Ectodermal cell (in vitro differentiated cells): ENCODE measurements around the gene SIK3.

ENCODE experiments used
- H3K27ac ChIP-seq: 2 replicates; pipeline ENCODE4 v1.7.0; 2013; ENCODE audit warnings: mild to moderate bottlenecking, low read depth, low read length; ENCODE audit not compliant: insufficient read depth, poor library complexity, severe bottlenecking
- H3K27me3 ChIP-seq: 2 replicates; pipeline ENCODE4 v1.7.0; 2013; ENCODE audit warnings: mild to moderate bottlenecking, low read length; ENCODE audit not compliant: insufficient read depth, control insufficient read depth, poor library complexity, severe bottlenecking
- H3K36me3 ChIP-seq: one replicate; pipeline ENCODE4 v1.7.0; 2013; ENCODE audit warnings: low read length; ENCODE audit not compliant: control insufficient read depth, insufficient read depth
- H3K4me1 ChIP-seq: one replicate; pipeline ENCODE4 v1.7.0; 2013; ENCODE audit warnings: low read length; ENCODE audit not compliant: control insufficient read depth, insufficient read depth
- H3K4me3 ChIP-seq: 2 replicates; pipeline ENCODE4 v1.7.0; 2013; ENCODE audit warnings: low read depth, low read length, control low read depth; ENCODE audit not compliant: insufficient read depth
- H3K9me3 ChIP-seq: 2 replicates; pipeline ENCODE4 v1.7.0; 2013; ENCODE audit warnings: mild to moderate bottlenecking, low read length, moderate library complexity; ENCODE audit not compliant: control insufficient read depth
- WGBS, 2 experiments: methylation state at CpG; one replicate each; pipeline ENCODE4 v1.1.7; 2013; ENCODE audit warnings: missing lambda C conversion rate in 2 of 2; 5-methylcytosine and 5-hydroxymethylcytosine counted together

SIK3 gene

DNA sequence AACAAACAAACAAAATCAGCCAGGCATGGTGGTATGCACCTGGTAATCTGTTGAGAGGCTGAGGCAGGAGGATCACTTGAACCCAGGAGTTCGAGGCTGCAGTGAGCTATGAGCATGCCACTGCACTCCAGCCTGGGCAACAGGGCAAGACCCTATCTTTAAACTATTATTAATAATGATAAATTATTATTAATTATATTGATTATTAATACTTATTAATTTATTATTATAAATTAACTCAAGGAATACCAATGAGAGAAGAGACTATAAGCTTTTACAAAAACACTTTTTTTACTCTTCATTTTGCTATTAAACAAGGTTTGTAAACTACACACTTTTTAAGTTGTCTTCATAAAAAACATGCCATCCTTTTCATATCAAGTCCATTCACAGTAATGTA, 163.1 kb downstream of the SIK3 start:
- no peaks in the 10 kb centered on the region for H3K36me3 ChIP-seq
- no peak overlapping the region for H3K27ac ChIP-seq
- 100% methylated on average over 1 of the region's 1 CpG for WGBS, 2 experiments
- H3K4me1 ChIP-seq: no peaks in the 10 kb centered on the region
- no peaks in the 10 kb centered on the region for H3K9me3 ChIP-seq
- no peaks in the 10 kb centered on the region for H3K27me3 ChIP-seq
- no peak overlapping the region for H3K4me3 ChIP-seq

GRCh38 chr11:116933961-116934360, 164.3 kb downstream of the SIK3 start:
- no peak overlapping the region for H3K27ac ChIP-seq
- no peak overlapping the region for H3K4me3 ChIP-seq
- H3K27me3 ChIP-seq: no peaks in the 10 kb centered on the region
- no peaks in the 10 kb centered on the region for H3K9me3 ChIP-seq
- 92 to 95% methylated on average over 1 of the region's 3 CpGs for WGBS, 2 experiments
- no peaks in the 10 kb centered on the region for H3K4me1 ChIP-seq
- no peaks in the 10 kb centered on the region for H3K36me3 ChIP-seq

- H3K27ac ChIP-seq: no peak overlapping the region
- H3K36me3 ChIP-seq: no peaks in the 10 kb centered on the region
- no peak overlapping the region for H3K4me3 ChIP-seq
- no peaks in the 10 kb centered on the region for H3K27me3 ChIP-seq
- H3K4me1 ChIP-seq: no peaks in the 10 kb centered on the region
- H3K9me3 ChIP-seq: no peaks in the 10 kb centered on the region
- WGBS, 2 experiments: 95 to 96% methylated on average over 7 of the region's 7 CpGs
Measured at GRCh38 chr11:116932181-116932580, 166.0 kb downstream of the SIK3 start.

DNA sequence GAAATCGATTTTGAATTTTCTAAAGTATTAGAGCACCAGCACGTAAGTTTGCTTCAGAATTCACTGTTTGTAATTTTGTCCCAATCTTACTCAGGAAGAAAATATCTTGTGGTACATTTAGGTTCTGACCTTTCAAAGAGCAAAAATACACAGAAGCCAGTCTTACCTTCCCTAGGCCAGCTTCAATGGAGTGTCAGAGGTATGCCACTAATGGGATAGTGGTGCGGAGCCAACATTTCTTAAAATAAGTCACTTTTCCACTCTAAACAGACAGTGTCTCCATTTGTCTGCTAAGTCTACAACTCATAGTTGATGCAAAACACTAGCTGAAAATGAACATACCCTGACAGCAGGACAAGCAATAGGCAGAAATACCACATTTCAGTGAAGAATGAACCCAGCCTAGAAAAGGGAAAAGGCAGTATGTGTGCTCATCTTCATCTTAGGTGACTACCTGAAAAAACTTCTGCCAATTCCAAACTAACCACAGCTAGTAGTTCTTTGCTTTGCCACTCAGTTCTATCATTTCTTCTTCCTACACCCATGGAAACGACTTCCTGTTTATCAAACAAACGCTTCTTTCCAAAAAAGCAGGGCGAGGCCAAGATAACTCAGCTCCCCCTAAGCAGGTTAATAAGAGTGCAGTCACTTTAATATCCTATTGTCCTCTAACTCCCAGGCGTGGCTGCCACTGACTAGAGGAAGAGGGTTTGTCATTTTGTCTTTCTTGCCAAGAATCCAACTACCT, 166.8 kb downstream of the SIK3 start:
- Histone ChIP-seq H3K9me3 (no peaks in the 10 kb centered on the region), H3K4me3 (no peak overlapping the region), H3K4me1 (no peaks in the 10 kb centered on the region), H3K27me3 (no peaks in the 10 kb centered on the region), H3K27ac (no peak overlapping the region), H3K36me3 (no peaks in the 10 kb centered on the region)
- 92 to 93% methylated on average over 7 of the region's 7 CpGs for WGBS, 2 experiments

DNA sequence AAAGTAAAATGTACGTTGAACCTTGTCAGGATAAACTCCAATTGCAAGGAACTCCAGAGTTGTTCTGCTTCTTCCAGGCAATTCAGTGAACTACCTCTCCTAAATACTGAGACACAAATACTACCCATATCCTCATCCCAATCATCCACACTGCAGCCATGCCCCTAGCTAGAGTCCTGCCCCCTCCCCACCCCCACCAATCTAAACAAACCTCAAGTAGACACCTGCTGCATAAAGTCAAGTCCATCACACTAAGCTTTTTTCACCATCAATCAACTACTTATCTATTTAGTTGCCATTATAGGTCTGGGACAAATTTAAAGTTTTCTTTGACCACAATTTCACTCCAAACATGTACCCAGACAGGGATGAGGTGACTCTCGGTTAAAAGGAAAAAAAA, 167.6 kb downstream of the SIK3 start:
- no peaks in the 10 kb centered on the region for H3K9me3 ChIP-seq
- no peak overlapping the region for H3K4me3 ChIP-seq
- no peaks in the 10 kb centered on the region for H3K36me3 ChIP-seq
- 80 to 91% methylated on average over 1 to 2 of the region's 2 CpGs for WGBS, 2 experiments
- H3K4me1 ChIP-seq: no peaks in the 10 kb centered on the region
- H3K27me3 ChIP-seq: no peaks in the 10 kb centered on the region
- H3K27ac ChIP-seq: no peak overlapping the region

DNA sequence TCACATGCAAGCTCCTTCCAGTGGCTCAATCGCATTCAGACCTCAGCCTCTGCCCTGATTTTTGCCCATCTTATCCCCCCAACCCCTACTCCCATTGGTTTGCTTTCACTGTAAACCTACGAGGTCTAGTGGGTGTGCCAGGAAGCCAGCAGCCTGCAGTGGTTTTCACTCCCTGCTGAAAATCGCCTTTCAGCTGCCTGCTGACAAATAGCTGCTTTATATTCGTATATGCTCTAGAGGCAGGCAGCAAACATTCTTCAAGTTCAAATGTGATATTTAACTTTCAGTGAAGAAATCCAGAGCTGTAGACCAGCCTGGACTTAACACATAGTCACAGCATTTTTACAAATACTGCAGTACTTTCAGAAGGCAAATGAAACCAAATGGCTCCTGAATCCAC, 168.1 kb downstream of the SIK3 start:
- no peaks in the 10 kb centered on the region for H3K4me1 ChIP-seq
- no peak overlapping the region for H3K4me3 ChIP-seq
- no peaks in the 10 kb centered on the region for H3K27me3 ChIP-seq
- no peaks in the 10 kb centered on the region for H3K36me3 ChIP-seq
- no peaks in the 10 kb centered on the region for H3K9me3 ChIP-seq
- WGBS, 2 experiments: 48 to 63% methylated on average over 4 of the region's 4 CpGs
- no peak overlapping the region for H3K27ac ChIP-seq

DNA sequence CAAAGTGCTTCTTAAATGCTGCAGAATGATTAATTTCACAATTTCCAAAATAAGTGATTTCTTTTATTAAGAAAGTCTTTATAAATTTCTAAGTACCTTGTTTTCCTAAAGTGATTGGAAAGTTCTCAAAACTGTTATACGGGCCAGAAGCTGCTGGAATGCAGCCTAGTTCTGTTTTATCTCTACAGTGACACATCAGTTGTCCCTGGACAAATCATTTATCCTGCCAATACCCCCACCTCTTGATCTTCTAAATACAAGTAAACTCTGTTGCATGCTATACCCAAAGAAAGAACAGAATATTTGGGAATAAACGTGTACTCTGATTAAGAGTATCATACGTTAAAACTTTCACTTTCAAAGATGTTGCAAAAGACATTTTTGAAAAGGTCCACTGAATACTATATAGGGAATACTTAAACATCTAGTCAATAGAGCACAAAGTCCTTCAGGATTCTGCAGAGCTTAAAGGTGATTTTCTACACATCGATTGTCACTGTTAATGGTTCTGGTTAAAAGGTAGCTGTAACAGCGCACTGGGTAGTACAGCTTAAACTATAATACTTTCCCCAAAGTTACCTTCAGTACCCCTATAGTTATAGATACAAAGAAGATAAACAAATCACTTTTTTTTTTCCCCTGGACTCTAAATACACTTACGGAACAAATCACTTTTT, 168.7 kb downstream of the SIK3 start:
- Histone ChIP-seq H3K4me3 (no peak overlapping the region), H3K9me3 (no peaks in the 10 kb centered on the region), H3K27ac (no peak overlapping the region), H3K4me1 (no peaks in the 10 kb centered on the region), H3K27me3 (no peaks in the 10 kb centered on the region), H3K36me3 (no peaks in the 10 kb centered on the region)
- 97% methylated on average over 3 to 6 of the region's 6 CpGs for WGBS, 2 experiments

- Histone ChIP-seq H3K4me1 (no peaks in the 10 kb centered on the region), H3K4me3 (no peak overlapping the region), H3K27me3 (no peaks in the 10 kb centered on the region), H3K36me3 (no peaks in the 10 kb centered on the region), H3K27ac (no peak overlapping the region), H3K9me3 (no peaks in the 10 kb centered on the region)
- 96 to 97% methylated on average over 4 to 5 of the region's 5 CpGs for WGBS, 2 experiments
Measured at GRCh38 chr11:116928845-116929244, 169.4 kb downstream of the SIK3 start.

- Histone ChIP-seq H3K9me3 (no peaks in the 10 kb centered on the region), H3K36me3 (no peaks in the 10 kb centered on the region), H3K4me3 (no peak overlapping the region), H3K27ac (no peak overlapping the region), H3K4me1 (no peaks in the 10 kb centered on the region), H3K27me3 (no peaks in the 10 kb centered on the region)
- WGBS, 2 experiments: no CpG with 5 or more reads among the region's 1 CpG
Measured at GRCh38 chr11:116928102-116928777, 170.0 kb downstream of the SIK3 start.

DNA sequence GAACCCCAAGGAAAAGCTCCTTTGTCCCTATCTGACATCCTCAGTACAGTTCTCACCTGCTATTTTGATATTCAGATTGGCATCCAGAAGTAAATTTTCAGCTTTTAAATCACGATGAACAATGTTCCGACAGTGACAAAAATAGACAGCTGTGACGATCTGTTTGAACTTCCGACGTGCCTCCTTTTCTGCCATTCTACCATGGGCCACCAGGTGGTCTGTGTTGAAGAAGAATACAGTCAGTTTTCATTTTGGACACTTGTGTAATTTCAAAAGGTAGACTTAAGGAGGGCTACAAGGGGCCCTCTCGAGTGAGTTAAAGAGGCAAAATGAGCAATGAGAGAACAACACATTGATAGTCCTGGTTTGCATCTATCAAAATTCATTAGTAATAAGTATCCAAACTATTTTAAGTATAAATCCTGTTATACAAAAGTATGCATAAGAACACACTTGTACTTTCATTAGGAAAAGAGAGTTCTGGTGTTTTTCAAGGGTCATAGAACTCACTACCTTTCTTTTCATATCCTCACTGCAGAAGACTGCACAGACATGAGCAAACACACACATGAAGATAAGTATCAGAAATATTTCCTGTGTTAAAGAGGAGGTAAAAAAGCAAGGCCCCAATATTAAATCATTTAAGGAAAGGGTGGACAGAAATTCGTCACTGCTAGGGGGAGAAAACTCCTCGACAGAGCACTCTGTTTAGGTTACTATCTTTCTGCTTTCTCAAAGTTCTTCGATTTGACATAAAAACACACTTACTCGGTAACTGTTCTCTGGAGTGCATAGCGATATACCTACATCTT, 170.9 kb downstream of the SIK3 start:
- H3K36me3 ChIP-seq: no peaks in the 10 kb centered on the region
- no peaks in the 10 kb centered on the region for H3K4me1 ChIP-seq
- no peak overlapping the region for H3K27ac ChIP-seq
- H3K27me3 ChIP-seq: no peaks in the 10 kb centered on the region
- no peaks in the 10 kb centered on the region for H3K9me3 ChIP-seq
- no peak overlapping the region for H3K4me3 ChIP-seq
- 87 to 93% methylated on average over 11 of the region's 11 CpGs for WGBS, 2 experiments
